Amniotic epithelial cell (primary cell): Measurements from ENCODE around the gene YAP1.
A peak's percentile ranks its signal among the peaks of the same experiment; 100 is the strongest.

Experiments
- DNase-seq: peaks from one replicate; pipeline ENCODE4 v3.0.0-alpha.2; 2010; ENCODE audit warnings: low read depth

The YAP1 gene

DNA sequence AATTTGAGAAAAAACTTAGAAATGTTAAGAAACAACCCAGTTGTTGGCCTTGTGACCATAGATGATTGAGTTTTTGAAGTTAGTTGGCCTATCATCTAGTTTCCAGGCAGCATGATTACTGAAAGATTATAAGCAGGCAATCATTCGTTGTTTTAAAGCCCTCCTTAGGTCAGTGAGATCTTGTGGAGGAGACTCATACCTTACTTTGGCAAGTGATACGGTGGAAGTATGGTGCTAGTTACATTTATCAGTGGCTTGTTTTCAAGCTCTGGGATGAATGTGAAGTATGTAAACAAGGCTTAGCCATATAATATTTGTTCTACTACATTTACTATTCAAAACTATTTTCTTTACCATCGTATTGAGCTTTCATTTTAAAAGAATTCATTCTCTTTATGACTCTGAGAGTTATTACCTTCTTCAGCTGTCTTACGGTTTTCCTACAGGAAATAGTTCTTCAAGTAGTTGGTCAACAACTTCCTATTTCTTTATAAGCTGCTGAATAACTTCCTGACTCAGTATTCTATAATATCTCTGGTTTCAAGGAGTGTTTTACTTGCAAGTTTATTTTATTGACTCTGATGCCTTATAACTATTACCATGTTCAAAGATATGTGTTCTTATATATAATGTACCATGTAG is 7.3 kb downstream of the YAP1 start:
- peak; percentile 65 for DNase-seq

DNA sequence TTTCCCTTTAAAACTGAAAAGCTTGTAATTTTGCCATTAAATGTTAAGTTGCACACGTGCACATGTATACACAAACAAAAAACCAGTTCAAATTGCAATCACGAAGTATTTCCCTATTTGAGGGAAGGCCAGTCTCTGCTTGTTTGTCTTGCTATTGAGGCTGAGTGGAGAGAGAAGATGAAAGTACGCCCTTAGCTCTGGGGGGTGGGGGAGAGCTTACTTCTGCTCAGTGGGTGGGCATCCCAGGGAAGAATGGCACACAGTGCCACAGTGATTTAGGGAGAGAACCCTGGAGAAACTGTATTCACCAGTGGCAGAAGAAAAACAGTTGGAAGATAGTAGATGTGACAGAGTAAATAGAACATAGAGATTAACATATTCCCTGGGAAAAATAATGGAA is 8.7 kb downstream of the YAP1 start:
- DNase-seq, result no peak

DNA sequence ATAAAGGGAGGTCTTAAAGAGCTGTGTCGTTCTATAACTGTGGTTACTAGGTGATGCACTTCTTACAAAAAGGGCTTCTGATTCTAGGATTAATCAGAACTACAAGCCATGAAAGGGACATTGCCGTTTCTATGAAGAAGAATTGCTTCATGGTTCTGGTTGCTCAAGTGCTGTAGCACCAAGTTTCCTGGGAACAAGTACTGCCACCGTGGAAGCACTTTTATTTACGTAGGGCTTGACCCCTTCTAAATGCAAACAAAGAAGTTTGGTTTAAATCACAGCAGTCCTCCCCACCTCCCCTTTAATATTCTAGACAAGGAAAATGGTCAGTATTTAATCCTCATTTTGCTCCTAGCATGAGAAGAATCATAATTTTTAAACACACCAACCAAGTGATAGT is 9.8 kb downstream of the YAP1 start:
- DNase-seq, result peak; percentile 64

DNA sequence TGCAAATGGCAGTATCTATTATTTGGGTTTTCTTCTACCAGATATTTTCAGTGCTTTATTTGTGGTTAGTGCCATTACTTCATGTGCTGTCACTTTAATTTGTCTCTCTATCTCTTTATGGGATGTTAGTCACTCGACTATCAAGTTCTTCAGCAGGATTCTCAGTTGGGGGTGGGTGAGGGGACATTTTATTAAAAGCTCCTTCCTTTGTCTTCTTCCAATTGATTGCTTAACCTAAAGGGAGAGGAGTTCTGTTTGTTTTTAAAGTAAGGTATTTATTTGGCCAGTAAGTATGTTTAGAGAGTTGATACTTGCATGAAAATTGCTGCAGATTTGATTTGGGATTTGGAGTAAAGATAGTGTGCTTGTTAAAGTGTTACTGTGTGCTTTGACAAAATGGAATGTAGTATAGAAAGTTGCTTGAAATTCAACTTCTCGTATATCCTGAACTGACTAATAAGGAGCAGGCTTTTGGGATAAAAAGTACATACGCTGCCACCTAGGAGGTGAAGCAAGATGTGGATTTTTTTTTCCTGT is 10.3 kb downstream of the YAP1 start:
- DNase-seq, result peak; percentile 31

DNA sequence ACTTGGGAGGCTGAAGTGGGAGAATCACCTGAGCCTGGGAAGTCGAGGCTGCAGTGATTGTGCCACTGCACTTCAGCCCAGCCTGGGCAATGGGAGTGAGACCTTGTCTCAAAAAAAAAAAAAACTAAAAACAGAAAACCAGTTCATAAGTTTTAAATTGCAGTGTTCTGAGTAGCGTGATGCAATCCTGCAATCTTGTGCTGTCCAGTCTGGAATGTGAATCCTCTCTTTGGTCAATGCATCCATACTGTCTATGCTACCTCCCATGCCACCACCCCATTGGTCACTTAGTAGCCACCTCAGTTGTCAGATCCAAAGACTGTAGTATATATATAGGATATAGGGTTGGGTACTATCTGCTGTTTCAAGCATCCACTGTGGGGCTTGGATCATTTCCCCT is 11.1 kb downstream of the YAP1 start:
- peak; percentile 62 for DNase-seq

DNA sequence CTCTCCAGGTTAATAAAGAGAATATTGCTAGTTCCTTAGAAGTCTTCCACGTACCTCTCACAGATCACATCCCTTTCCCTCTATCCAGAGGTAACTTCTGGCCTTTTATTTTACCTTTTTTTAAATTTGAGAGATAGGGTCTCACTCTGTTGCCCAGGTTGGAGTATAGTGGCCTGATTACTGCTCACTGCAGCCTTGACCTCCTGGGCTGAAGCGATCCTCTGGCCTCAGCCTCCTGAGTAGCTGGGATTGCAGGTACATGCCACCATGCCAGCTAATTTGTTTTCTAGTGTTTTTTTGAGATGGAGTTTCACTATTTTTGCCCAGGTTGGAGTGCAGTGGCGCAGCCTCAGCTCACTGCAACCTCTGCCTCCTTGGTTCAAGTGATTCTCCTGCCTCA is 24.4 kb downstream of the YAP1 start:
- no peak for DNase-seq

DNA sequence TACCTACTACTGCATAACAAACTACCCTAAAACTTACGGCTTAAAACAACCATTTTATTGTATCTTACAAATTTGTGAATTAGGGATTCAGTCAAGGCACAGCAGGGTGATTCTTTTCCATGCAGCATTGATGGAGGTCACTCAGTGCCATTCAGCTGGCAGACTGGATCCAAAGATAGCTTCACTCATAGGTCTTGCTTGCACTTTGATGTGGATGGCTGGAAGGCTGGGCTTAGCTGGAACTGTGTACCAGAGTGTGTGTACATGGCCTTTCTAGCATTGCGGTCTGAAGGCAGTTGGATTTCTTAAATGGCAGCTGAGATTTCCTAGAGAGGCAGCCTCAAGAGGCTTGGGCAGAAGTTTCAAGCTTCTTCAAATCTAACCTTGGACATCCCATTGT is 25.0 kb downstream of the YAP1 start:
- no peak for DNase-seq

DNA sequence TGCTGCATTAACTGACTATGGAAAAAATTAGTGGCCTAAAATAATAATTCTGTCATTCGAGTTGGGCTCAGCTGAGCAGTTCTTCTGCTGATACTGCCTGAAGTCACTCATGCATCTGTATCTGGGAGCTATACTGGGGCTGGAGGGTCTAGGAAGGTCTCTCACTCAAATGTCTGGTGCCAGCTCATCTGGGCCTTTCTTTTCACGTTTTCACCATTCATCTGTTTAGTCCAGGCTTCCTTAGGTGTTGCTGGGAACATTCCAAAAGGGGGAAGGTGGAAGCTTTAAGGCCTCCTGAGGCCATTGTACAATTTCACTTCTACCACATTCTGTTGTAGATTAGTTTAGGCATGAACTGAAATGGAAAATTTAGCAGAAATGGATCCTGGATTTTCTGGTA is 28.0 kb downstream of the YAP1 start:
- DNase-seq, result no peak

DNA sequence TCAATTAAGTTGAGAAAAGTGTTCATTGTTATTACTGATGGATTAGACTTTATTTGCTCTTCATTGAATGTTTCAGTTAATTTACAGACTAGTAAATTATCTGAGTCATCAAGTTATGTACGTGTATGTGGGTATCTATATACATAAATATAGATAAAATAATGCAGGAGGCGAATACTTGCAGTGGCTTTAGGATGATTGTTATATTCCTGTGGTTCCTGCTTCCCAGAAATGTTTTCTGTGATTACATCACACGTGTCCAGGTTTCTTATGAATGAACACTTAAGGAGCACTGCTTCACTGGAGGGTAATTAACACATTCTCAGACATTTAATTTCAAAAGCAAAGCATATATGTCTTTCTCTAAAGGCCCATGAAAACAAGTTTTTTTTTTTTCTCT is 28.4 kb downstream of the YAP1 start:
- peak; percentile 88 for DNase-seq

DNA sequence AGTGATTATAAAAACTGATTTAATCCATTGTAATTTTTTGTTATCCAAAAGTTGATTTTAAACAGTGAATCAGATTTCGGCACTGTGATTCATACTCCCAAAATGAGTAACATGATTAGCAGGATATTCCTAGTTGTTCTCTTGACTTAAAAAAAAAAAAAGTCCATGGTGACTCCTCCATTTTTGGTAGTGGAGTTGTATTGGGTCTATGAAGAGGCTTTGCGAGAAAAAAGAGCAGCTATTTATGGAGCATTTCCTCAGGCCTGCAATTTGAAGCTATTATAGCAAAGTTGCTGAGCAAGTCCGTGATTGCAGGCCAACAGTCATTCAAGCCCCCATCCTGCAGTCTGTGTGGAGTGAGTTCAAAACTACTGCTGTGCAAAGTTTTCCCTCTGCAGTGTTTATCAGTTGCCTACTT is 28.8 kb downstream of the YAP1 start:
- DNase-seq, result peak; percentile 81

DNA sequence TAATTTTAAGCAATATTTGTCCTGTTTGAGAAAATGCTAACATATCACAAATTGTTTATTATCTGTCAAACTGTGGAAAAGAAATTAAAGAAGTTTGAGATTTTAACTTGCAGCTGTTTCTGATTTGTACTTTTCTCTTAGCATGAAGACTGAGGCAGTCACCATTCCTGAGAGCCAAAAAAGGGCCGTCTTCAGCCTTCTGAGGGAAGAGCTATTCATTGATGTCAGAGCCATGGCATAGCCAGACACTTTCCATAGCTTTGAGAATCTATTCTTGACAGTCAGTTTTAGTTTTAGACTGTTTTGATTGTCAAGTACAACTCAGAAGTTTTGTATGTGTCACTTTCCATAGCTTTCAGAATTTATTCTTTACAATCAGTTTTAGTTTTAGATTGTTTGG is 32.1 kb downstream of the YAP1 start:
- no peak for DNase-seq

DNA sequence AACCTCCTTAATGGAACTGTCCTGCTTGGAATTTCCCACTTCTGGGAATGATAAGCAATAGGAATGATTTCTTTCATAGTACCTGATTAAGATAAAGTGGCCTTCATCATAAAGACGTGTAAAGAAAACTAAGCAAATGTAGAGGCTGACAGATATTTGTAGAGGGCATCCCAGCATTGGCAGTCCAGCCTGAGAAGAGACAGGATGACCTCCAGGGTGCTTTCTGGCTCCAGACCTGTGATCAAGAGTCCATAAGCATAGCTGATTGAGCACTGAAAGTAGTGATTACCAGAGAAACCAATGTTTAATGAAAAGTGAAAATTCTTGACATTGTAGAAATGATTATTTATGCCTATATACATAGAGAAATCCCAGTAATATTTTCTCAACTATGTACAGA is 33.6 kb downstream of the YAP1 start:
- DNase-seq, result no peak

DNA sequence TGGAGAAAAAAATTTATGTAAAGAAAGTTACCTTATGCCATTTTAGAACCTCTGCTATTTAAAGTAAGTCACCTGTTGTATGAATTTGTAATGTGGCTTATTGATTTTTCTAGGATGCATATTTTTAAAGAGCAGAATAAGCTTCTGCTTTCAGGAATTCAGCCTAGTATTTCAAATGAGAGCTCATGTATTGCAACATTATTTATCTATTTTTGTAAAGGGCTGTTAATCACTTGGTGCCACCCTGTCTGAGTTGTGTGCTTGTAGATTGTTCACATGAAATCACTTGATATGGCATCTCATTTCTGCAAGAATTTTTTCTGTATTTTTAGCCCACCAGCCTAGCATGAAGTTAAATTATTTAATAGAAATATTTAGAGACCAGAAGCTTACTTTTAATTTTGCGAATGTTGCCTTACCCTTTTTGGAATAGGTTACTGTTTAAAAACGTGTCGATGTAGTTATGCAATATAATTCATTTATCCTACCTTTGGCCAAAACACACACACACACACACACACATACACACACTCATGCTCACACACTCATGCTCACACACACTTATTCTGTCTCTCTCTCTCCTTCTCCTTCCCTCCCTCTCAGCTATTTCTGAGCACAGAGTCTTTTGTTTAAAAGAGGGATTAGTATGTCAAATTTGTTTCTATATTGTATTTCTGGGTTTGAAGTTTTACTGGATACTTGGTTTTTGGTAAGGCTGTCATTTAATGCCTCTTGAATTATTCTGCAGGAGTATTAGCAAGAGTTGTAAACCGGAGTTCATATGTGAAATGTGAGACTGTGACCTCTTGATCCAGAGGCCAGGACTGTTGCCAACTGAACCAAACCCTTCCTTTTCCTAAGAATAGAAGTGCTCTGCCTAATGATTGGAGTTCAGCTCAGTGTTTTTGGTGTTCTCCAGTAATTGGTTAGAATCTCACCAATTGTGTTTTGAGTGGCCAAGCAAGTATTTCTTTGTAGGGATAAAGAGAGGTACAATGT is 34.4 kb downstream of the YAP1 start:
- DNase-seq, result peak; percentile 63

DNA sequence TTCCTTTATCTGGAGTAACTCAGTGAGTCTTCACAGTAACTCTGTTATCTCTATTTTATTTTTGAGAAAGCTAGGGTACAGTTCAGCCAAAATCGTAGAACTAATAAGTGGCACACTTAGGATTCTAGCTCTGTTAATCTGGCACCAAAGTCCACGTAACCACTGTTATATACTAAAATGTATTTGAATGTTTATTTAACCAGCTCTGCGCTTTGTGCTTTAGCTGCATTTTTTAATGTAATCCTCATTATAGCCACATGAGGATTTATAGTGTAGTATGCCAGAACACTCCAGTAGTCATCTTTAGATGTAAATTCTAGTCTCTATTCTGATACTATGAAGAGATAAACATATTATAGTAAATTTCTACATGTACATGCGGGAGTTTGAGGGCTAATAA is 36.8 kb downstream of the YAP1 start:
- DNase-seq, result no peak

DNA sequence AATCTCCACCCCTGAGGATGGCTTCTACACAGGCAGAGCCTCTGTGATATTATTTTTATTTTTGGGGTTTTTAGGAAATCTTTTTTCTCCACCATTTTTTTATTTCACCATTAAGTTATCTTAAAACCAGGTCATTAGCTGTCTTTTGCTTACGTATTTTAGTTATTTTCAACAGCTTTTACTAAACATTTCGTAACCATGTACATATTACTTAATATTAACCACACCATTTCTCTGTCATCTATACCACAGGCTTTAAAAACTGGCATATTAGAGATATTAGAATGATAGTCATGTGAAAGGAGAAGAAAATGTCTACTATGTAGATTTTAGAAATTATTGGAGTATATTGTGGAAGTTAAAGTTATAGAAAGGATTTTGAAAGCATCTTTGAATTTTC is 37.4 kb downstream of the YAP1 start:
- peak; percentile 70 for DNase-seq

DNA sequence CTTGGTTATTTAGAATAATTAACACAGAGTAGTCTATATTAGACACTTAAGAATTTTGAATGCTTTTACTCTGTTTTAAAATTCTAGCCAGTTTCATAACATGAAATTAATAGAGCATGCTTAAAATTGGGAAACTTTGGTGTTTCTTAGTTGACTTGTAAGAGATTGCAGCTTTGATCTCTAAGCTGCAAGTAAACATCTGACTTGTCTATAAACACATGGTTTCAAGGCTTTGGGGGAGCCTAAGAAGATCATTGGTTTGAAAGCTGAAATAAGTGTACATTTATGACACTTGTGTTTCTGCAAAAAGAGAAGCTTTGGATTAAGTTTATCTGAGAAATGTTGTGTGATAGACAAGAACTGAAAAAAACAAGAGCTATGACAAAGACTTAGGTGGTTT is 37.8 kb downstream of the YAP1 start:
- DNase-seq, result no peak

DNA sequence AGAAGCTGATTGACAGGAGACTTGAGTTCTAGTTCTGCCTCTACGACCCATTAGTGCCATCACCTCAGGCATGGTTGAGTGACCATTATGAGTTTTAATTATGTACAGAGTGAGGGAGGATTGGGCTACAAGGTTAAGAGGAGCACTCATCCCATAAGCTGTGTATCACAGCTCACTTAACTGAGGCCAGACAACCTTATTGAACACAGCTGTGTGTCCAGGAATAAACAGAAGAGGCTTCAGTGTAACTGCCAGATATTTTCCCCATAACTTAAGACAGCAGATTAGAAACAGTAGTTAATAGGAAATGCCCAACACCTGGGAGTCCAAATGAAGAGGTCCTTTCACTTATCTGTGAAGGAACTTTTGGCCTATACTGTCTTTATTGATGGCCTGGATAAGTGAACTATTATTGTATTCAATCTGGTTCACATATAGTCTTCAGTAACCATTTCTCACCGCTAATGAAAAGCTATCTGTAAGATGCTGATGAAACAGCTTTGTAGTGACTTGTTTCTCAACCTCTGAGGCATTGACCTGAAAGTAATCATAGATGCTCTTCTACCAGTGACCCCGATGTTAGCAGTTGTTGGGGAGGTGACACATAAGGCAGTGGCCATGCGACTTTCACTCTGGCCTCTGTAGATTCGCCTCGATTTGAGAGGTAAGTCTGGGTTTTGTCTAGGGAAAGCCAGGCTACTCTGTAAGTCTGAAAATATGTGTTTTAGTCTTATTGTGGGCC is 41.7 kb downstream of the YAP1 start:
- DNase-seq, result no peak

DNA sequence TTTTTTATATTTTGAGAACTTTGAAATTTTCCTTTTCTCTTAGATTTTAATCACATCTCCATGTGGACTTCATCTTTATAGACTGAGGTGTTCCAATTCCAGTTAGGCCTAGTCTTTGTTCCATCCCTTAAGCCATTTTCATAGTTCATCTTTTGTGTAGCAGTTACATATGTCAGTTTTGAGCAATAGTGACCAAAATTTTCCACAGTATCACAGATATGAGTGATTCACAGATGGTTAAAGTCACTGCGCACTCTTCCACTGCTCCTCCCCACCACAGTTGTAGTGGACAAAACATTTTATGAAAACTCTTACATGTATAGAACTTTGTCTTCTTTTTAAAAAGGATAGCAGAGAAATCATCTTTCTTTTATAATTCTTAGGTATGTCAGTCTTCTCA is 42.8 kb downstream of the YAP1 start:
- DNase-seq, result peak; percentile 52

DNA sequence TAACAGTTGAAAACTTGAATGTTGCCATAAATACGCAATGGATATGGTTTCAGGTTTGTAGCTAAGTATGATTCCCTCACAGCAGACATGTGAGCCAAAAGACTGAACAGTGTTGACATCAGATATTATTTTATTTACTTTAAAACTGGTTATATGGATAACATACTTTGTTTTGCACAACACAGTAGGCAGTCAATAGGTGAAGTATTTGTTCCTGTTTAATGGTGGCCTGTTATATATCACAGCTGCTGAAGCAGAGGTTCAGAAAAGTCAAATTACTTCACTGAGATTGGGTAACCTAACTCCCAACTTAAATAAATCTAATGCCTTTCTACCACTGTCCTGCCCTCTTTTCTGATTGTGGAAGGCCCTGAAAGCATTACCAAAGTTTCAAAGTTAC is 44.6 kb downstream of the YAP1 start:
- peak; percentile 63 for DNase-seq

DNA sequence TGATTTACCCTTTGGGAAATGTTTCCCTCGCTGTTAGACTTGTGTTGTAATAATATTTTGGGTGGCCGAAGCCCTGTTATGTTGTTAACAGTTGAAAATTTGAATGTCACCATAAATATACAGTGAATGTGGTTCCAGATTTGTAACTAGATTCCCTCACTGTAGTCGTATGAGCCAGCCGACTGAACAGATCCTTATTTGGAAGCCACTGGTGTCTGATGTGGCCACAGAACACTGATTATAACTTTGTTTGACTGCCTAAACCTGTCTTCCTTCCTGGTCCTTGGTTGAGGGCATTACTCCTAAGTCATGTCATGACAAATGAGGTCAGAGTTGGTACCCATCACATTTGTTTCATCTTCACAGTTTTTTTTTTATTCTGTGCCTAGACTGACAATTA is 45.4 kb downstream of the YAP1 start:
- no peak for DNase-seq

DNA sequence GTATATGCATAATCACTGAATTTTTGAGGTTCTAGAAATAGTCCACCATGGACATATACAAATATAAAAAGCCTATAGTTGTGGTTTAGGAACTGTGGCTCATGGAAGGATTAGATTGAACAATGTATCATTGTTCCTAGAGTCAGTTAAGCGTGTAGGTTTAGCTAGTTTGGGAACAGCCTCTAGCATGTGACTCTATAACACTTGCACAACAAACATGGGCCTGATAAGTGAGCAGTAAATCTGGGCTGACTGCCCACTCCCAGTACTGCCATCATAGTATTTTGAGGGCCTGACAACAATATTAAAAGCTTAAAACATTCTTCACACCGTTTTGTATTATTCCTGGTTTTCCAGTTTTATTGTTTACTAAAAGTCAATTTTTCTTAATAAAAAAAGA is 47.0 kb downstream of the YAP1 start:
- DNase-seq, result peak; percentile 91

DNA sequence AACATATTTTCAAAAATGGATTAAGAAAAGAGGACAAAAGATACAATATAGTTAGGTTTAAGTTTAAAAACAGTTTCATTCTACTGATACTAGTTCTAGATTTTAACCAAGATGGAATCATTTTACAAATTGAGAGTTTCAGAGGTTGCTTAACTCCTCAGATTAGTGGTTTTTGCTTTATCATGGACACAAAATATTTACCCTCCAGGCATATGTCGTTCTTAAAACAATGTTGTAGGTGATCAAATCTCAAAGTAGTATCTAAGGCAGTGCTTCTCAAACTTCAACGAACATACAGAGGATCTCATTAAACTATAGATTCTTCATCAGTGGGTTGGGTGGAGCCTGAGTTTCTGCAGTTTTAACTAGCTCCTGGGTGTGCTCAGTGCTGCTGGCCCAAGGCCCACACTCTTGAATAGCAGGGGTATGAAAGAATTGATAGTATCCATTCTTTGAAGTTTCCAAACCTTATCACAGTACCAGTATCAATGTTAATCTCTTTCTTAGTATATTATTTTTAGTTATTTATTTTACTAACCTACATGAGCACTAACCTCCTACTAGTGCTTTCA is 48.0 kb downstream of the YAP1 start:
- no peak for DNase-seq
